K562 (cell line): ENCODE measurements around the gene ZDHHC19. TPM values are rescaled to one million over a fixed set of nuclear protein-coding genes. Genes with fewer than 3 reads are reported as not detected.

Source experiments
- E2F5 ChIP-seq: sonication (generic); formaldehyde crosslinking; IDR thresholded peaks from 2 replicates; pipeline ENCODE4 v1.8.0; 2022; ENCODE audit warnings: mild to moderate bottlenecking, missing genetic modification reagents
- EP300 ChIP-seq: IDR thresholded peaks from 2 replicates; pipeline ENCODE4 v1.6.1; 2012; ENCODE audit warnings: low read length, improper control_type of control experiment
- MAX ChIP-seq: sonication (generic); formaldehyde crosslinking; IDR thresholded peaks from 2 replicates; pipeline ENCODE4 v1.9.0; 2022; ENCODE audit warnings: mild to moderate bottlenecking, missing genetic modification reagents
- NFRKB ChIP-seq: fragments of 450-650 bp; IDR thresholded peaks from 2 replicates; pipeline ENCODE4 v1.6.1; 2016; ENCODE audit warnings: low read depth
- POLR2B ChIP-seq: fragments of 450-650 bp; IDR thresholded peaks from 2 replicates; pipeline ENCODE4 v1.6.1; 2018; ENCODE audit warnings: low read depth; ENCODE audit not compliant: partially characterized antibody
- POLR3A ChIP-seq: IDR thresholded peaks from 2 replicates; pipeline ENCODE4 v1.6.1; 2011; ENCODE audit warnings: borderline replicate concordance, mild to moderate bottlenecking, moderate library complexity; ENCODE audit not compliant: insufficient read length, insufficient read depth; ENCODE audit errors: extremely low read depth
- SMARCA4 ChIP-seq: fragments of 450-650 bp; IDR thresholded peaks from 2 replicates; pipeline ENCODE4 v1.6.1; 2016
- SNIP1 ChIP-seq: fragments of 450-650 bp; IDR thresholded peaks from 2 replicates; pipeline ENCODE4 v1.7.1; 2017; ENCODE audit warnings: low read depth, mild to moderate bottlenecking
- ZKSCAN1 ChIP-seq: fragments of 150-350 bp; IDR thresholded peaks from 2 replicates; pipeline ENCODE4 v1.6.1; 2016; ENCODE audit warnings: low read depth, low read length
- polyA plus RNA-seq, 8 experiments: library from polyadenylated mRNA; depleted of rRNA in 4 of 8; stranded (reverse) in 5 of 8; unstranded in 3 of 8; fragments of >200 nt; fragmentation: Nextera tagmentation in 2 of 8; fragmentation: Illumina TruSeq in 1 of 8; extraction: Ambion mirVana in 2 of 8; extraction: Trizol in 1 of 8; gene quantifications; 2 replicates each; pipeline versions ENCODE4 v1.2.1 to v1.2.3, GENCODE V29; 2011 to 2014; ENCODE audit warnings: inconsistent platforms in 1 of 8, missing spikeins in 1 of 8
- total RNA-seq, 7 experiments: library from RNA; depleted of rRNA in 6 of 7; stranded (reverse); fragments of >200 nt in 6 of 7; fragmentation: Illumina TruSeq in 2 of 7; extraction: Trizol in 2 of 7; gene quantifications; 2 replicates each; pipeline versions ENCODE4 v1.2.1 to v1.2.3, GENCODE V29; 2011 to 2021; ENCODE audit warnings: low replicate concordance in 1 of 7
- TF ChIP-seq, protein P1 (sequence below): sonication (generic); formaldehyde crosslinking; IDR thresholded peaks from 2 replicates; pipeline ENCODE4 v1.8.0; 2022; ENCODE audit warnings: mild to moderate bottlenecking, missing genetic modification reagents
- TF ChIP-seq, protein P2 (sequence below): fragments of 450-650 bp; IDR thresholded peaks from one replicate; pipeline ENCODE4 v1.6.1; 2018; ENCODE audit warnings: mild to moderate bottlenecking, moderate library complexity; ENCODE audit not compliant: partially characterized antibody
- TF ChIP-seq, protein P3 (sequence below): fragments of 450-650 bp; IDR thresholded peaks from 2 replicates; pipeline ENCODE4 v1.7.1; 2018; ENCODE audit warnings: mild to moderate bottlenecking, low read depth; ENCODE audit not compliant: partially characterized antibody
- TF ChIP-seq, protein P4 (sequence below): fragments of 250-450 bp; sonication (Bioruptor Pico); IDR thresholded peaks from 2 replicates; pipeline ENCODE4 v1.6.1; 2021; ENCODE audit warnings: mild to moderate bottlenecking
- TF ChIP-seq, protein P5 (sequence below): fragments of 450-650 bp; IDR thresholded peaks from 2 replicates; pipeline ENCODE4 v1.6.1; 2018; ENCODE audit warnings: mild to moderate bottlenecking, low read depth; ENCODE audit not compliant: partially characterized antibody
- TF ChIP-seq, protein P6 (sequence below): fragments of 450-650 bp; IDR thresholded peaks from 2 replicates; pipeline ENCODE4 v1.6.1; 2016; ENCODE audit warnings: borderline replicate concordance

The ZDHHC19 gene
- total and polyA plus RNA-seq, 9 of the 15 experiments (the other 6 are each of a cell fraction or from before 2014, with no cell fraction given) = 0.40 to 5.5 (median 1.1) TPM

GRCh38 chr3:196207159-196207832, 3.9 kb downstream of the ZDHHC19 start (continued):
- TF ChIP-seq, protein P1, sequence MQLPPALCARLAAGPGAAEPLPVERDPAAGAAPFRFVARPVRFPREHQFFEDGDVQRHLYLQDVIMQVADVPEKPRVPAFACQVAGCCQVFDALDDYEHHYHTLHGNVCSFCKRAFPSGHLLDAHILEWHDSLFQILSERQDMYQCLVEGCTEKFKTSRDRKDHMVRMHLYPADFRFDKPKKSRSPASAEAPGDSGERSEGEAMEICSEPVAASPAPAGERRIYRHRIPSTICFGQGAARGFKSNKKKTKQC (CRISPR knock-in tag) = no peak
- TF ChIP-seq, protein P2, sequence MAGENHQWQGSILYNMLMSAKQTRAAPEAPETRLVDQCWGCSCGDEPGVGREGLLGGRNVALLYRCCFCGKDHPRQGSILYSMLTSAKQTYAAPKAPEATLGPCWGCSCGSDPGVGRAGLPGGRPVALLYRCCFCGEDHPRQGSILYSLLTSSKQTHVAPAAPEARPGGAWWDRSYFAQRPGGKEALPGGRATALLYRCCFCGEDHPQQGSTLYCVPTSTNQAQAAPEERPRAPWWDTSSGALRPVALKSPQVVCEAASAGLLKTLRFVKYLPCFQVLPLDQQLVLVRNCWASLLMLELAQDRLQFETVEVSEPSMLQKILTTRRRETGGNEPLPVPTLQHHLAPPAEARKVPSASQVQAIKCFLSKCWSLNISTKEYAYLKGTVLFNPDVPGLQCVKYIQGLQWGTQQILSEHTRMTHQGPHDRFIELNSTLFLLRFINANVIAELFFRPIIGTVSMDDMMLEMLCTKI = no peak
- TF ChIP-seq MAX (CRISPR knock-in tag) (peak; percentile 66), SNIP1 (no peak), E2F5 (0 out of 2 replicates have a peak, but pooled peaks have one; percentile 34), POLR3A (no peak), NFRKB (no peak), POLR2B (no peak), ZKSCAN1 (peak; percentile 98), SMARCA4 (no peak), EP300 (no peak)
- TF ChIP-seq, protein P3, sequence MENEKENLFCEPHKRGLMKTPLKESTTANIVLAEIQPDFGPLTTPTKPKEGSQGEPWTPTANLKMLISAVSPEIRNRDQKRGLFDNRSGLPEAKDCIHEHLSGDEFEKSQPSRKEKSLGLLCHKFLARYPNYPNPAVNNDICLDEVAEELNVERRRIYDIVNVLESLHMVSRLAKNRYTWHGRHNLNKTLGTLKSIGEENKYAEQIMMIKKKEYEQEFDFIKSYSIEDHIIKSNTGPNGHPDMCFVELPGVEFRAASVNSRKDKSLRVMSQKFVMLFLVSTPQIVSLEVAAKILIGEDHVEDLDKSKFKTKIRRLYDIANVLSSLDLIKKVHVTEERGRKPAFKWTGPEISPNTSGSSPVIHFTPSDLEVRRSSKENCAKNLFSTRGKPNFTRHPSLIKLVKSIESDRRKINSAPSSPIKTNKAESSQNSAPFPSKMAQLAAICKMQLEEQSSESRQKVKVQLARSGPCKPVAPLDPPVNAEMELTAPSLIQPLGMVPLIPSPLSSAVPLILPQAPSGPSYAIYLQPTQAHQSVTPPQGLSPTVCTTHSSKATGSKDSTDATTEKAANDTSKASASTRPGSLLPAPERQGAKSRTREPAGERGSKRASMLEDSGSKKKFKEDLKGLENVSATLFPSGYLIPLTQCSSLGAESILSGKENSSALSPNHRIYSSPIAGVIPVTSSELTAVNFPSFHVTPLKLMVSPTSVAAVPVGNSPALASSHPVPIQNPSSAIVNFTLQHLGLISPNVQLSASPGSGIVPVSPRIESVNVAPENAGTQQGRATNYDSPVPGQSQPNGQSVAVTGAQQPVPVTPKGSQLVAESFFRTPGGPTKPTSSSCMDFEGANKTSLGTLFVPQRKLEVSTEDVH = peak; percentile 40
- TF ChIP-seq, protein P4, sequence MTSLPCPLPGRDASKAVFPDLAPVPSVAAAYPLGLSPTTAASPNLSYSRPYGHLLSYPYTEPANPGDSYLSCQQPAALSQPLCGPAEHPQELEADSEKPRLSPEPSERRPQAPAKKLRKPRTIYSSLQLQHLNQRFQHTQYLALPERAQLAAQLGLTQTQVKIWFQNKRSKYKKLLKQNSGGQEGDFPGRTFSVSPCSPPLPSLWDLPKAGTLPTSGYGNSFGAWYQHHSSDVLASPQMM (CRISPR knock-in tag) = no peak
- TF ChIP-seq, protein P5, sequence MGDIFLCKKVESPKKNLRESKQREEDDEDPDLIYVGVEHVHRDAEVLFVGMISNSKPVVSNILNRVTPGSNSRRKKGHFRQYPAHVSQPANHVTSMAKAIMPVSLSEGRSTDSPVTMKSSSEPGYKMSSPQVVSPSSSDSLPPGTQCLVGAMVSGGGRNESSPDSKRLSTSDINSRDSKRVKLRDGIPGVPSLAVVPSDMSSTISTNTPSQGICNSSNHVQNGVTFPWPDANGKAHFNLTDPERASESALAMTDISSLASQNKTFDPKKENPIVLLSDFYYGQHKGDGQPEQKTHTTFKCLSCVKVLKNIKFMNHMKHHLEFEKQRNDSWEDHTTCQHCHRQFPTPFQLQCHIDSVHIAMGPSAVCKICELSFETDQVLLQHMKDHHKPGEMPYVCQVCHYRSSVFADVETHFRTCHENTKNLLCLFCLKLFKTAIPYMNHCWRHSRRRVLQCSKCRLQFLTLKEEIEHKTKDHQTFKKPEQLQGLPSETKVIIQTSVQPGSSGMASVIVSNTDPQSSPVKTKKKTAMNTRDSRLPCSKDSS = no peak
- TF ChIP-seq, protein P6, sequence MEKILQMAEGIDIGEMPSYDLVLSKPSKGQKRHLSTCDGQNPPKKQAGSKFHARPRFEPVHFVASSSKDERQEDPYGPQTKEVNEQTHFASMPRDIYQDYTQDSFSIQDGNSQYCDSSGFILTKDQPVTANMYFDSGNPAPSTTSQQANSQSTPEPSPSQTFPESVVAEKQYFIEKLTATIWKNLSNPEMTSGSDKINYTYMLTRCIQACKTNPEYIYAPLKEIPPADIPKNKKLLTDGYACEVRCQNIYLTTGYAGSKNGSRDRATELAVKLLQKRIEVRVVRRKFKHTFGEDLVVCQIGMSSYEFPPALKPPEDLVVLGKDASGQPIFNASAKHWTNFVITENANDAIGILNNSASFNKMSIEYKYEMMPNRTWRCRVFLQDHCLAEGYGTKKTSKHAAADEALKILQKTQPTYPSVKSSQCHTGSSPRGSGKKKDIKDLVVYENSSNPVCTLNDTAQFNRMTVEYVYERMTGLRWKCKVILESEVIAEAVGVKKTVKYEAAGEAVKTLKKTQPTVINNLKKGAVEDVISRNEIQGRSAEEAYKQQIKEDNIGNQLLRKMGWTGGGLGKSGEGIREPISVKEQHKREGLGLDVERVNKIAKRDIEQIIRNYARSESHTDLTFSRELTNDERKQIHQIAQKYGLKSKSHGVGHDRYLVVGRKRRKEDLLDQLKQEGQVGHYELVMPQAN = no peak
